Astrocyte of the cerebellum (primary cell): ENCODE measurements around the gene EVC.

ENCODE experiments used
- DNase-seq: peaks from one replicate; pipeline ENCODE4 v3.0.0-alpha.2; 2011; ENCODE audit warnings: low read depth
- H3K4me3 ChIP-seq: 2 replicates; pipeline ENCODE4 v1.5.1; 2011; ENCODE audit warnings: mild to moderate bottlenecking, low read depth, low read length, moderate library complexity
- in situ Hi-C: cut with HindIII; loops from 2 replicates; pipeline ENCODE4 v1.10.0; 2017; ENCODE audit warnings: low sequenced_read_pairs
- TF ChIP-seq, protein P1 (sequence below): IDR thresholded peaks from 2 replicates; pipeline ENCODE4 v1.5.1; 2012; ENCODE audit warnings: low read length, low read depth, moderate library complexity, mild to moderate bottlenecking; ENCODE audit errors: missing control alignments

Gene EVC

GRCh38 chr4:5774416-5775036, 63.5 kb downstream of the EVC start:
- TF ChIP-seq, protein P1, sequence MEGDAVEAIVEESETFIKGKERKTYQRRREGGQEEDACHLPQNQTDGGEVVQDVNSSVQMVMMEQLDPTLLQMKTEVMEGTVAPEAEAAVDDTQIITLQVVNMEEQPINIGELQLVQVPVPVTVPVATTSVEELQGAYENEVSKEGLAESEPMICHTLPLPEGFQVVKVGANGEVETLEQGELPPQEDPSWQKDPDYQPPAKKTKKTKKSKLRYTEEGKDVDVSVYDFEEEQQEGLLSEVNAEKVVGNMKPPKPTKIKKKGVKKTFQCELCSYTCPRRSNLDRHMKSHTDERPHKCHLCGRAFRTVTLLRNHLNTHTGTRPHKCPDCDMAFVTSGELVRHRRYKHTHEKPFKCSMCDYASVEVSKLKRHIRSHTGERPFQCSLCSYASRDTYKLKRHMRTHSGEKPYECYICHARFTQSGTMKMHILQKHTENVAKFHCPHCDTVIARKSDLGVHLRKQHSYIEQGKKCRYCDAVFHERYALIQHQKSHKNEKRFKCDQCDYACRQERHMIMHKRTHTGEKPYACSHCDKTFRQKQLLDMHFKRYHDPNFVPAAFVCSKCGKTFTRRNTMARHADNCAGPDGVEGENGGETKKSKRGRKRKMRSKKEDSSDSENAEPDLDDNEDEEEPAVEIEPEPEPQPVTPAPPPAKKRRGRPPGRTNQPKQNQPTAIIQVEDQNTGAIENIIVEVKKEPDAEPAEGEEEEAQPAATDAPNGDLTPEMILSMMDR, result no peak
- no peak overlapping the region for H3K4me3 ChIP-seq
- in situ Hi-C loops, result no loop called here
- DNase-seq, result no peak

- in situ Hi-C loops, result no loop called here
- no peak for DNase-seq
- TF ChIP-seq, protein P1, result no peak
- no peak overlapping the region for H3K4me3 ChIP-seq
Measured at GRCh38 chr4:5776510-5776909, 65.5 kb downstream of the EVC start.

GRCh38 chr4:5780831-5781480, 70.0 kb downstream of the EVC start:
- TF ChIP-seq, protein P1, result no peak
- no peak for DNase-seq
- in situ Hi-C loops, result no loop called here
- no peak overlapping the region for H3K4me3 ChIP-seq

DNA sequence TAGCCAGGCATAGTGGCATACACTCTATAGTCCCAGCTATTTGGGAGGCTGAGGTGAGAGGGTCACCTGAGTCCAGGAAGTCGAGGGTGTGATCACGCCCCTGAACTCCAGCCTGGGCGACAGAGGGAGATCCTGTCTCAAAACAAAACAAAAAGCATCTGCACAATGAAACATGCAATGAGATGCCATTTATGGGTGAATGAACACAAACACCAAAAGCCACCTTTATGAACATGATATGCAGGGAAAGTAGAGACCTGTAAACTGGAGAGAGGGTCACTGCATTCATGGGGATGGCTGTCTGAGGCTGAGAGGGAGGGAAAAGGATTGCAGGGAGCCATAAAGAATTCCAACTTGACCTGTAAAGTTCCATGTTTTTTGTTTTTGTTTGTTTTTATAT, 70.7 kb downstream of the EVC start:
- H3K4me3 ChIP-seq, result no peak overlapping the region
- TF ChIP-seq, protein P1, result no peak
- DNase-seq, result no peak
- in situ Hi-C loops, result no loop called here

DNA sequence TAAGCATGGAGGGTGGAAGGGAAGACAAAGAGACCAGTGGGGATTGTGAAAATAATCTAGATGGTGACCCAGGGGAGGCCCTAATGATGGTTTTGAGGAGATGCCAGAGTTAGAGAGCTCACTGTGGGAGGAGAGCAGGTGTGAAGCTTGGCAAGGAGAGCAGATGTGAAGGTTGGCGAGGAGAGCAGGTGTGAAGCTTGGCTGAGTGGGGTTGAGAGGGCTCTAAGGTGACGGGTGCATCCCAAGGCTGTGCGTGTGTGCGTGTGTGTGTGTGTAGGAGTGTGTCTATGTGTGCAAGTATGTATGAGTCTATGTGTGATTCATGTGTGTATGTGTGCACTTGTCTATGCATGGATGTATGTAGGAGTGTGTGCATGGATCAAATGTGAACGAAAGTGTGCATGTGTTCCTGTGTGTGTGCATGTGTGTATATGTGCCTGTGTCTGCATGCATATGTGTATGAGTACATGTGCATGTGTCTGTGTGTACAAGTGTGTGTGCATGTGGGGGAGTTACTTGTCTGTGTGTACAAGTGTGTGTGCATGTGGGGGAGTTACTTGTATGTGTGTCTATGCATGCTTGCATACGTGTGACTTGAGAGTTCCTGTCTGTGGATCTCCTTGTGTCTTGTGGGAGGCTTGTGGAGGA, 72.0 kb downstream of the EVC start:
- no peak for DNase-seq
- TF ChIP-seq, protein P1, result no peak
- in situ Hi-C loops, result no loop called here
- no peak overlapping the region for H3K4me3 ChIP-seq

DNA sequence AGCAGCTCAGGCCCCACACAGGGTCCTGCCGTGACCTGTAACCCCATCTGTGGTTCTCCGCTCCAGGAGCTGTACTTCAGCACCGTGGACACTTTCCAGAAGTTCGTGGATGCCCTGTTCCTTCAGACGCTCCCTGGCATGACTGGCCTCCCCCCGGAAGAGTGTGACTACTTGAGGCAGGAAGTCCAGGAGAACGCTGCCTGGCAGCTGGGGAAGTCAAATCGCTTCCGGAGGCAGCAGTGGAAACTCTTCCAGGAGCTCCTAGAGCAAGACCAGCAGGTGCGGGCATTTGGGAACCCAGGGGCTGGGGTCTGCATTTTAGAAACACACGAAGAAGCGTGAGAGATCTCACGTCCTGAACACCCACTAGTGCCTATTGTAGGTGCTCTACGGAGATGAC, 72.5 kb downstream of the EVC start:
- DNase-seq, result no peak
- TF ChIP-seq, protein P1, result no peak
- H3K4me3 ChIP-seq, result no peak overlapping the region
- in situ Hi-C loops, result no loop called here
